NCI-H345 (cell line): ENCODE measurements around the gene SUPT7L.

Experiments
- DNase-seq: peaks from one replicate; lab custom pipeline; 2025; lab: John Stamatoyannopoulos, UW

SUPT7L gene

GRCh38 chr2:27663285-27664153 lies at the start of gene SUPT7L, which contains the start of gene SLC4A1AP:
Gene SUPT7L, minus strand, starts transcription at chr2:27663614. Its CDS starts 1,422 bp downstream, at chr2:27662192.
Gene SLC4A1AP, plus strand, starts transcription at chr2:27663889. Its CDS starts 26 bp downstream, at chr2:27663915.
- peak; percentile 91 for DNase-seq

GRCh38 chr2:27713201-27713600 lies 49.8 kb upstream of the SUPT7L start:
- no peak for DNase-seq

- no peak for DNase-seq
These were observed 49.1 kb upstream of the SUPT7L start for GRCh38 chr2:27712522-27712921.

- no peak for DNase-seq
These were observed 48.4 kb upstream of the SUPT7L start for GRCh38 chr2:27711804-27712203.

GRCh38 chr2:27710640-27711430 lies 47.4 kb upstream of the SUPT7L start:
- no peak for DNase-seq

- DNase-seq, result no peak
These were observed 46.7 kb upstream of the SUPT7L start for GRCh38 chr2:27709960-27710575.

GRCh38 chr2:27709326-27709725 lies 45.9 kb upstream of the SUPT7L start:
- no peak for DNase-seq

GRCh38 chr2:27708666-27709065 lies 45.3 kb upstream of the SUPT7L start:
- no peak for DNase-seq

GRCh38 chr2:27708257-27708654 lies 44.8 kb upstream of the SUPT7L start:
- no peak for DNase-seq

- no peak for DNase-seq
These were observed 44.2 kb upstream of the SUPT7L start for GRCh38 chr2:27707462-27708256.

GRCh38 chr2:27705851-27706622 lies 42.6 kb upstream of the SUPT7L start:
- DNase-seq, result peak; percentile 34

- no peak for DNase-seq
These were observed 41.0 kb upstream of the SUPT7L start for GRCh38 chr2:27704342-27704876.

GRCh38 chr2:27703638-27704341 lies 40.4 kb upstream of the SUPT7L start:
- DNase-seq, result peak; percentile 90

GRCh38 chr2:27702302-27702701 lies 38.9 kb upstream of the SUPT7L start:
- DNase-seq, result no peak

GRCh38 chr2:27701676-27702075 lies 38.3 kb upstream of the SUPT7L start:
- DNase-seq, result peak; percentile 55

- no peak for DNase-seq
These were observed 34.2 kb upstream of the SUPT7L start for GRCh38 chr2:27697660-27698059.

- no peak for DNase-seq
These were observed 26.6 kb upstream of the SUPT7L start for GRCh38 chr2:27690052-27690451.

GRCh38 chr2:27689424-27689823 lies 26.0 kb upstream of the SUPT7L start:
- DNase-seq, result peak; percentile 18

GRCh38 chr2:27687232-27687631 lies 23.8 kb upstream of the SUPT7L start:
- no peak for DNase-seq

GRCh38 chr2:27685577-27685976 lies 22.2 kb upstream of the SUPT7L start:
- DNase-seq, result no peak
